Ascending aorta (tissue), 2 donors: Measurements from ENCODE around the gene FALEC. TPM values are rescaled to one million over a fixed set of nuclear protein-coding genes. Genes with fewer than 3 reads are reported as not detected.
"Not testable (repeated sequence)": the region's sequence is repeated elsewhere in the genome, so short reads cannot be mapped to it uniquely, and the experiment has no call there.

Experiments used
- DNase-seq, 2 donors: peaks; one replicate each; pipeline ENCODE4 v3.0.0-alpha.2; 2019; ENCODE audit warnings: low spot score in 2 of 2
- H3K27ac ChIP-seq, 2 donors: fragments of 200-600 bp; sonication (generic); one replicate each; pipeline ENCODE4 v1.5.1; 2016 to 2017; ENCODE audit warnings: mild to moderate bottlenecking in 1 of 2
- H3K27me3 ChIP-seq: fragments of 200-600 bp; sonication (generic); one replicate; pipeline ENCODE4 v1.5.1; 2017
- H3K36me3 ChIP-seq, 2 donors: fragments of 200-600 bp; sonication (generic); one replicate each; pipeline ENCODE4 v1.5.1; 2016
- H3K4me1 ChIP-seq, 2 donors: fragments of 200-600 bp; sonication (generic); one replicate each; pipeline ENCODE4 v1.5.1; 2016 to 2017; ENCODE audit warnings: mild to moderate bottlenecking in 1 of 2
- H3K4me3 ChIP-seq, 2 donors: fragments of 200-600 bp; sonication (generic); one replicate each; pipeline ENCODE4 v1.5.1; 2016 to 2017; ENCODE audit warnings: mild to moderate bottlenecking in 1 of 2
- H3K9me3 ChIP-seq, 2 donors: fragments of 200-600 bp; sonication (generic); one replicate each; pipeline ENCODE4 v1.5.1; 2016
- intact Hi-C: fragments of 100-400 bp; cut with DNase I; formaldehyde crosslinking; loops from one replicate; pipeline ENCODE4 v1.15.1; 2023
- total RNA-seq: library from RNA; depleted of rRNA; stranded (reverse); fragments of >200 nt; gene quantifications from one replicate; pipeline ENCODE4 v1.1.0, GENCODE V29; 2016
- TF ChIP-seq, protein P1 (sequence below), 3 experiments: fragments of 200-600 bp in 2 of 3; fragments of 450-650 bp in 1 of 3; sonication (generic) in 2 of 3; IDR thresholded peaks; one replicate each; pipeline ENCODE4 v1.5.1; 2016 to 2019; ENCODE audit warnings: antibody characterized with exemption in 3 of 3, mild to moderate bottlenecking in 1 of 3, moderate library complexity in 1 of 3

The FALEC gene
- total RNA-seq, 1 donor from 2014 or later = not detected

DNA sequence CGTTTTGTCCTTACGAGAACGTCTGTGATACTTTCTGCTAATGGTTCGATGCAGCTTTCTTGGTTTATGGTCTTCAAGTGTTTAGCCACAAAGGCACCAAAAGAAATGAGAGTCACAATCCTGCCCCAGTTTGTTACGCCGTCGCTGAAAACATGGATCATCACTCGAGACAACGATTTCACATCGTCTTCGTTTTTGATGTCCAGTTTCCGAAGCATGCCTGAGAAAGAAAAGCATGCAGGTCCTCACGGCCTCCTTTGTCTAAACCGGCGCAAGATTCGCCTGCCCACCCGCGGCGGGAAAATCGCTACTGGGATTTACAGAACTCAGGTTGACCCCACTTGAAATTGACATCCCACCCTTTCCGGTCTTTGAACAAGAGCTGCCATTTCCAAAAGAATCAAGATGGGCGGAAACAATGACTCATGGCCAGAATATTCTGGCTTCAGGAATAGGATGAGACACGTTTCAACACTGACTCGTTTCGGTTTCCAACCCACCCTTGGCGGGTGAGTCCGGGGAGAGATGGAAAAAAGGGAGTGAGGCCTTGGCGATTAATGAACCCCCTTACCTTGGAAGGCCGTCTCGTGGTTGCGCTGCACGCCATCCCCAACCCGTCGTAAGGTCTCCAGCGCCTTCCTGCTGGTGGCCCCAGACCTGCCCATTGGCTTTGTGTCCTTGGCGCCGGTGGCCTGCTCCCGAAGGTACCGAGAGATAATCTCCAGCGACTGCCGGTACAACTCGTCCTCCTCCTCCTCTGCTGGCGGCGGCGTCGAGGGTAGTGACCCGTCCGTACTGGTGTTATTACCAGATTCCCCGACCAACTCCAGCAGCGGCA lies 62.9 kb downstream of the FALEC start:
- DNase-seq = peak in 1 of 2 donors; percentile 81
- H3K27me3 ChIP-seq = no peaks in the 10 kb centered on the region
- H3K4me3 ChIP-seq = peak overlapping the region; percentile 93 to 94
- intact Hi-C loops = loop anchor here (1.0 to 2.0 kb wide), 3 partner anchors 17 to 42 kb away; no protein-coding TSS in a partner anchor
- no peaks in the 10 kb centered on the region for H3K9me3 ChIP-seq
- peaks cover 34 to 58% of the 10 kb centered on the region in 2 donors for H3K36me3 ChIP-seq
- H3K27ac ChIP-seq = peak overlapping the region; percentile 98 to 100
- TF ChIP-seq, protein P1, sequence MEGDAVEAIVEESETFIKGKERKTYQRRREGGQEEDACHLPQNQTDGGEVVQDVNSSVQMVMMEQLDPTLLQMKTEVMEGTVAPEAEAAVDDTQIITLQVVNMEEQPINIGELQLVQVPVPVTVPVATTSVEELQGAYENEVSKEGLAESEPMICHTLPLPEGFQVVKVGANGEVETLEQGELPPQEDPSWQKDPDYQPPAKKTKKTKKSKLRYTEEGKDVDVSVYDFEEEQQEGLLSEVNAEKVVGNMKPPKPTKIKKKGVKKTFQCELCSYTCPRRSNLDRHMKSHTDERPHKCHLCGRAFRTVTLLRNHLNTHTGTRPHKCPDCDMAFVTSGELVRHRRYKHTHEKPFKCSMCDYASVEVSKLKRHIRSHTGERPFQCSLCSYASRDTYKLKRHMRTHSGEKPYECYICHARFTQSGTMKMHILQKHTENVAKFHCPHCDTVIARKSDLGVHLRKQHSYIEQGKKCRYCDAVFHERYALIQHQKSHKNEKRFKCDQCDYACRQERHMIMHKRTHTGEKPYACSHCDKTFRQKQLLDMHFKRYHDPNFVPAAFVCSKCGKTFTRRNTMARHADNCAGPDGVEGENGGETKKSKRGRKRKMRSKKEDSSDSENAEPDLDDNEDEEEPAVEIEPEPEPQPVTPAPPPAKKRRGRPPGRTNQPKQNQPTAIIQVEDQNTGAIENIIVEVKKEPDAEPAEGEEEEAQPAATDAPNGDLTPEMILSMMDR (IDR thresholded peaks at IDR 0.05) = no peak
- H3K4me1 ChIP-seq = peaks cover 0 to 17% of the 10 kb centered on the region in 2 donors

DNA sequence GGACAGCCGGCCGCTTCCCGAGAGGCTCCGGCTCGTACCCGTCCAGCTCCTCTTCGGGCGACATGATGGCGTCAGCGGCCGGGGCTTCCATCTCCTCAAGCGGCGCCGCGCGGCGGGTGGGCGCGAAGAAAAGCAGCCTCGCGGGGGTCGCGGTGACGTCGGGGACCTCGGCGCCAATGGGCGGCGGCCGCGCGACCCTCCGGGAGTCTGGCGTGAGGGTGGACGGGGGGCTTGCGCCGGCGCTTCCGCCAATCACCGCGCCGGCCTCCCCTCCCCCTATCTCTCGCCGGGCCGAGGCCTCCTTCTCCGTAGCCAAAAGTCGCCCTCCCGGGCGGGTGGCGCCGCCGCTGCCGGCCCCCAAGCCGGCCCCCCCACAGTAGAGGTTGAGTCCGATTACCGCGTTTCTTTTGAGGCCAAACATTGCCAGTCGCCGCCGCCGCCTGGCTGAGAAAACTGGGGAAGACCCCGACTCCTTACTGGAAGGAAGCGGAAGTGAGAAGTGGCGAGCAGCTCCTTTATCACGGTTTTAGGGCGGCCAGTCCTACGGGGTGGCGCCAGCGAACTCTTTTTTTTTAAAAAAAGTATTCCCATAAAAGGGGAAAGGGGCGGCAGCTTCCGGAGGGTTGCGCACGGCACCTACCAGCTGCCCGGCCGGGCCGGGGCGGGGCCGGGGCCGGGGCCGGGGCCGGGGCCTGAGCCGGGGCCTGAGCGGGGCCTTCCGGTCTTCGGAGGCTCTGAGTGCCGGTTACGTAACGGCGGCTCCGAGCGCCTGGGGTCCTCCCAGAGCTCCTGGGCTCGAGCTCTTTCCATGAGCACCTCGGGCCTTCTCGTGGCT lies 63.8 kb downstream of the FALEC start, which contains the start of gene MCL1:
Gene MCL1, minus strand, starts transcription at position 501 of the 835 bp plus-strand sequence. Its CDS starts 80 bp downstream, at position 421.
- no peaks in the 10 kb centered on the region for H3K27me3 ChIP-seq
- peak within 1 kb of the TSS; percentile 93 to 94 for H3K4me3 ChIP-seq
- peaks cover 0 to 9% of the 10 kb centered on the region in 2 donors for H3K4me1 ChIP-seq
- H3K36me3 ChIP-seq = peaks cover 29 to 50% of the 10 kb centered on the region in 2 donors
- no peaks in the 10 kb centered on the region for H3K9me3 ChIP-seq
- TF ChIP-seq, protein P1 (IDR thresholded peaks at IDR 0.05) = peak in 1 of 3 experiments; percentile 17
- intact Hi-C loops = loop anchor here (1.0 to 2.0 kb wide), 3 partner anchors 18 to 41 kb away; no protein-coding TSS in a partner anchor
- peak; percentile 74 to 97 for DNase-seq
- peak within 1 kb of the TSS; percentile 98 to 100 for H3K27ac ChIP-seq

DNA sequence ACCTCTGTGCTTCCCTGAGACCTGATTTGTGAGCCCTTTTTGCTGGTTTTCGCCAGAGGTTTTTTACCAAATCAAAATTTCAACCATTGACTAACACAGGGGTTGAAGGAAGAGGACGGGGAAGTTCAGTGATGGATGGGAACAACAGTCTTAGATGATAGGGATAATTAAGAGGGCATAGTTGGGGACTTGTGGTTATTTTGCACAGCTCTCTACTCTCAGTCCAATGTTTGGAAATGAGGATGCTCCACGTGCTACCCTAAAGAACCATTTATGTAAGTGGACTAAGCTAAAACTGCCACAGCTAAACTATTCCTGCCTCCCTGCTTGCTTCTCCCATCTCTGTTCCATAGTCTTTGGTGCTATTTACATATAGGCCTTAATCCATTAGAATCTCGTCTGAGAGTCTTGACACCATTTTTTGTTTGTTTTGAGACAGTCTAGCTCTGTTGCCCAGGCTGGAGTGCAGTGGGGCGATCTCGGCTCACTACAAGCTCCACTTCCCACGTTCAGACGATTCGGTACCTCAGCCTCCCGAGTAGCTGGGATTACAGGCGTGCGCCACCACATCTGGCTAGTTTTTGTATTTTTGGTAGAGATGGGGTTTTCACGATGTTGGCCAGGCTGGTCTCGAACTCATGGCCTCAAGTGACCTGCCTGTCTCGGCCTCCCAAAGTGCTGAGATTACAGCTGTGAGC lies 64.5 kb downstream of the FALEC start:
- Histone ChIP-seq H3K36me3 (peaks cover 22 to 42% of the 10 kb centered on the region in 2 donors), H3K4me3 (peak overlapping the region; percentile 93 to 94), H3K9me3 (no peaks in the 10 kb centered on the region), H3K27ac (peak overlapping the region; percentile 94 to 100), H3K4me1 (peaks cover 0 to 6% of the 10 kb centered on the region in 2 donors), H3K27me3 (no peaks in the 10 kb centered on the region)
- no peak for DNase-seq
- intact Hi-C loops = loop anchor here (1.0 to 2.0 kb wide), 3 partner anchors 19 to 41 kb away; no protein-coding TSS in a partner anchor
- TF ChIP-seq, protein P1 (IDR thresholded peaks at IDR 0.05) = no peak

DNA sequence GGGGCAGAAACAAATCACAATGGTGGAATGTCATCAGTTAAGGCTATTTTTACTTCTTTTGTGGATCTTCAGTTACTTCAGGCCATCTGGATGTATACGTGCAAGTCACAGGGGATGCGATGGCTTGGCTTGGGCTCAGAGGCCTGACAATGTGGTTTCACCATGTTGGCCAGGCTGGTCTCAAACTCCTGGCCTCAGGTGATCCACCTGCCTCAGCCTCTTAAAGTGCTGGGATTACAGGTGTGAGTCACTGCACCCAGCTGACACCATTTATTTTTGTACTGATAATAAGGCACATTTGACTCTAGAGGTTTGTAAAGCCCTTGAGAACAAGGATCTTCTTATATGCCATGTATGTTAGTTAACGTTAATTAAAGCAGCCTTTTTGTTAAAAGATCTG lies 65.4 kb downstream of the FALEC start:
- Histone ChIP-seq H3K27ac (peak overlapping the region in 1 of 2 donors; percentile 38), H3K36me3 (peaks cover 14 to 33% of the 10 kb centered on the region in 2 donors)
- DNase-seq, H3K9me3 ChIP-seq, intact Hi-C loops, H3K27me3 ChIP-seq, H3K4me3 ChIP-seq, H3K4me1 ChIP-seq: not testable (repeated sequence)

DNA sequence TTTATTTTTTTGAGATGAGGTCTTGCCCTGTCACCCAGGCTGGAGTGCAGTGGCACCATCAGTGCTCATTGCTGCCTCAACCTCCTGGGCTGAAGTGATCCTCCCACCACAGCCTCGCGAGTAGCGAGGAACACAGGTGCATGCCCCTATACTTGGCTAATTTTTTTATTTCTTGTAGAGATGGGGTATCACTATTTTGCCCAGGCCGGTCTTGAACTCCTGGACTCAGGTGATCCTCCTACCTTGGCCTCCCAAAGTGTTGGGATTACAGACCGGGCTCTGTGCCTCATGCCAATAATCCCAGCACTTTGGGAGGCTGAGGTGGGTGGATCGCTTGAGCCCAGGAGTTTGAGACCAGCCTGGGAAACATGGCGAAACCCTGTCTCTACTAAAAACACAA lies 65.9 kb downstream of the FALEC start:
- H3K9me3 ChIP-seq, H3K4me3 ChIP-seq, H3K27ac ChIP-seq, intact Hi-C loops, H3K27me3 ChIP-seq, H3K4me1 ChIP-seq: not testable (repeated sequence)
- H3K36me3 ChIP-seq = peaks cover 10 to 29% of the 10 kb centered on the region in 2 donors
- DNase-seq = peak in 1 of 2 donors; percentile 56

DNA sequence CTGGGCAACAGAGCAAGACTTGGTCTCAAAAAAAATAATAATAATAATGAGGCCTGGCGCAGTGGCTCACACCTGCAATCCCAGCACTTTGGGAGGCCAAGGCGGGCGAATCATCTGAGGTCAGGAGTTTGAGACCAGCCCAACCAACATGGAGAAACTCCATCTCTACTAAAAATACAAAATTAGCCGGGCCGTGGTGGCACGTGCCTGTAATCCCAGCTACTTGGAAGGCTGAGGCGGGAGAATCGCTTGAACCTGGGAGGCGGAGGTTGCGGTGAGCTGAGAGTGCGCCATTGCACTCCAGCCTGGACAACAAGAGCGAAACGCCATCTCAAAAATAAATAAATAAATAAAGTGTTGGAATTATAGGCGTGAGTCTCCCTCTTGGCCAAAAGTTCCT lies 66.4 kb downstream of the FALEC start:
- H3K9me3 ChIP-seq, H3K4me1 ChIP-seq, H3K4me3 ChIP-seq, intact Hi-C loops, H3K27me3 ChIP-seq: not testable (repeated sequence)
- peak in 1 of 2 donors; percentile 53 for DNase-seq
- Histone ChIP-seq H3K27ac (peak overlapping the region in 1 of 2 donors; percentile 17), H3K36me3 (peaks cover 5 to 23% of the 10 kb centered on the region in 2 donors)
